ENCODE results near the gene COL5A1.
A peak's percentile ranks its signal among the peaks of the same experiment; 100 is the strongest.

The COL5A1 gene

GRCh38 chr9:134677743-134678142 lies 36.1 kb downstream of the COL5A1 start:
- TF ChIP-seq CTCF (IDR thresholded peaks at IDR 0.05) = no peak
- Histone ChIP-seq H3K27ac (no peak overlapping the region), H3K4me1 (peaks cover 0 to 51% (median 38%) of the 10 kb centered on the region in 4 donors), H3K27me3 (no peaks in the 10 kb centered on the region), H3K36me3 (no peaks in the 10 kb centered on the region), H3K9me3 (no peaks in the 10 kb centered on the region), H3K4me3 (no peak overlapping the region)
- intact Hi-C loops (cut with DNase I; ENCODE audit: low total_unique reads) = no loop called here
- DNase-seq = no peak

- H3K9me3 ChIP-seq = no peaks in the 10 kb centered on the region
- H3K4me3 ChIP-seq = no peak overlapping the region
- TF ChIP-seq CTCF (IDR thresholded peaks at IDR 0.05) = no peak
- no peaks in the 10 kb centered on the region for H3K27me3 ChIP-seq
- DNase-seq = peak in 1 of 2 donors; percentile 49
- intact Hi-C loops (cut with DNase I; ENCODE audit: low total_unique reads) = no loop called here
- peaks cover 0 to 56% (median 41%) of the 10 kb centered on the region in 4 donors for H3K4me1 ChIP-seq
- H3K27ac ChIP-seq = peak overlapping the region; percentile 24 to 34
- no peaks in the 10 kb centered on the region for H3K36me3 ChIP-seq
Measured at GRCh38 chr9:134678206-134678605, 36.6 kb downstream of the COL5A1 start.

GRCh38 chr9:134678666-134679443 lies 37.3 kb downstream of the COL5A1 start:
- Histone ChIP-seq H3K4me1 (peaks cover 0 to 62% (median 41%) of the 10 kb centered on the region in 4 donors), H3K36me3 (no peaks in the 10 kb centered on the region), H3K27ac (peak overlapping the region; percentile 24 to 34), H3K4me3 (peak overlapping the region in 1 of 2 donors; percentile 14), H3K27me3 (no peaks in the 10 kb centered on the region), H3K9me3 (no peaks in the 10 kb centered on the region)
- DNase-seq = peak in 1 of 2 donors; percentile 64
- intact Hi-C loops (cut with DNase I; ENCODE audit: low total_unique reads) = no loop called here
- no peak for TF ChIP-seq CTCF (IDR thresholded peaks at IDR 0.05)

GRCh38 chr9:134679616-134680392 lies 38.2 kb downstream of the COL5A1 start:
- Histone ChIP-seq H3K27me3 (no peaks in the 10 kb centered on the region), H3K9me3 (no peaks in the 10 kb centered on the region), H3K4me1 (peaks cover 0 to 69% (median 41%) of the 10 kb centered on the region in 4 donors), H3K36me3 (no peaks in the 10 kb centered on the region), H3K27ac (peak overlapping the region in 1 of 2 donors; percentile 72), H3K4me3 (no peak overlapping the region)
- intact Hi-C loops (cut with DNase I; ENCODE audit: low total_unique reads) = no loop called here
- peak in 1 of 2 donors; percentile 52 for DNase-seq
- TF ChIP-seq CTCF (IDR thresholded peaks at IDR 0.05) = no peak

GRCh38 chr9:134680393-134681060 lies 38.9 kb downstream of the COL5A1 start:
- H3K27ac ChIP-seq = peak overlapping the region; percentile 62 to 72
- intact Hi-C loops (cut with DNase I; ENCODE audit: low total_unique reads) = no loop called here
- no peaks in the 10 kb centered on the region for H3K9me3 ChIP-seq
- no peak overlapping the region for H3K4me3 ChIP-seq
- H3K36me3 ChIP-seq = no peaks in the 10 kb centered on the region
- no peaks in the 10 kb centered on the region for H3K27me3 ChIP-seq
- H3K4me1 ChIP-seq = peaks cover 0 to 69% (median 41%) of the 10 kb centered on the region in 4 donors
- no peak for DNase-seq
- TF ChIP-seq CTCF (IDR thresholded peaks at IDR 0.05) = no peak

Data from tibial artery (tissue), 4 donors.